NCI-H526 (cell line): Measurements from ENCODE around the gene CFAP70.

ENCODE experiments used
- DNase-seq, 2 experiments: peaks; one replicate each; lab custom pipeline; 2025; lab: John Stamatoyannopoulos, UW

The CFAP70 gene

DNA sequence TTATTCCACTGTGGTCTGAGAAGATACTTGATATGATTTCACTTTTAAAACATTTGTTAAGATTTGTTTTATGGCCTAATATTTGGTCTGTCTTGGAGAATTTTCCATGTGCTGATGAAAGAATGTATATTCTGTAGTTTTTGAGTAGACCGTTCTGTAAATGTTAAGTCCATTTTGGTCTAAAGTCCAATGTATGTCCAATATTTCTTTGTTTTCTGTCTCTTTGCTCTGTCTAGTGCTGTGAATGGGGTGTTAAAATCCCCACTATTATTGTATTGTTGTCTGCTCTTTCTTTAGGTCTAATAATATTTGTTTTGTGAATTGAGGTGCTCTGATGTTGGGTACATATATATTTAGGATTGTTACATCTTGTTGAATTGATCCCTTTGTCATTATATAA, 142.9 kb downstream of the CFAP70 start:
- DNase-seq = no peak

DNA sequence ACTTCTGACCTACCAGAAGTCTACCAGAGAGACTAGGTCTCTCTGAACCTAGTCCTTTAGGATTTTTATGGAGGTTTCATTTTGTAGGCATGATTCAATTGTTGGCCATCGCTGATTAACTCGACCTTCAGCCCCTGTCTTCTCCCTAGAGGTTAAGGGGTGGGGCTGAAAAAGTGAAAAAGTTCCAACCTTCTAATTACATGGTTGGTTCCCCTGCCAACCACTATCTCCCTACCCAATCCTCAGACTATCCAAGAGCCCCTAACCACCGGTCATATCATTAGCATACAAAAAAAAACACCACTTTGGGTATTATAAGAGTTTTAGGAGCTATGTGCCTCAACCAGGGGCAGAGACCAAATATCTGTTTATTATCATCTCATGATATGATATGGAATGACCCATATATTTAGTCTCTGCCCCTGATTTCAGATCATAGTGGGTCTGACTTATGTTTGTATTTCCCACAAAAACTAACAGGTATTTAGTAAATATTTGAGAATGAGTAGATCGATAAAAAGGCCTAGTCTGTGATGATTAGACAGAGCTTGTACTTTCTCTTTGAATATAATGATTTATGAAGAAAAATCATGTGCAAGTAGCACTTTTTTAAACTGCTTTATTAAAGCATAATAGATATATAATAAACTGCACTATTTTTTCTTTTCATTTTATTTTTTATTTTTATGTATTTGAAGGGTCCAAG, 147.4 kb downstream of the CFAP70 start:
- DNase-seq = no peak

DNA sequence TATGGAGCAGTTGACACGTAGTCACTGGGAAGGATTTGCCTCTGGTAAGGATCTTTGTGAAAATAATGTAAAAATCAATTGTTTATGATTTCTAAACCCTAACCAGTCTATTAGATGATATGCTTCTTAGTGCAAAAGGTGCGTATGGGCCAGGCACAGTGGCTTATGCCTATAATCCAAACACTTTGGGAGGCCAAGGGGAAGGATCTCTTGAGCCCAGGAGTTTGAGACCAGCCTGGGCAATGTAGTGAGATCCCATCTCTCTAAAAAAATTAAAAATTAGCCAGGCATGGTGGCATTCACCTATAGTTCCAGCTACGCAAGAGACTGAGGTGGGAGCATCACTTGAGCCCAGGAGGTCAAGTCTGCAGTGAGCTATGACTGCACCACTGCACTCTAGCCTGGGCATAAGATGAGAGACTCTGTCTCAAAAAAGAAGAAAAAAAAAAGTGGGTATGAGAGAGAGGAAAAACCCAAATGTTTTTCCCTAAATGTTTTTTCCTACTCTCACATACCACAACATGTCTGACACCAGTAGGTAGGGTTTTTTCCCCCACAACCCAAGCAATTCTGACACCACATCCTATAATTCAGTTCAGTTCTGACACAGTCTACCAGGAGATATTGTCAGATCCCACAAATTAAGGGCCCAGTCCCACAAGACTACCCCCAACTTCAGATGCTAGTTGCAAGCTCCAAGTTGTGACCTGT, 148.1 kb downstream of the CFAP70 start:
- DNase-seq = no peak

DNA sequence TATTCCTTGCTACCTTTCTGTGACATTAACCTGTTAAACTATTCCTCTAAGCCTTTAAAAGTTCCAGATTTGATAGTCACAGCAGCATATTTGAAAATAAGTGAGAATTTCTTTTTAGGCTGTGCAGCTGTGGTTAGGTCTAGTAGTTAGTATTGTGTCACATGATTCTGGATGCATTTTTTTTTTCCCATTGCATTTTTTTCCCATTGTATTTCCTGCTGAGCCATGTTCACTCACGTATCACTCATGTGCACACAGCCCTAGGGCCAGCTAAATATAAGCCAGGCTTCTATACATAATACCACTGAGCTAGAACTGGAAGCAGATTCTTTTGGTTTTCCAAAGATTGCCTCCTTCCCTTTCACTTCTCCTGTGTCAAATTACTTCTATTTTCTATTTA, 149.0 kb downstream of the CFAP70 start:
- no peak for DNase-seq

DNA sequence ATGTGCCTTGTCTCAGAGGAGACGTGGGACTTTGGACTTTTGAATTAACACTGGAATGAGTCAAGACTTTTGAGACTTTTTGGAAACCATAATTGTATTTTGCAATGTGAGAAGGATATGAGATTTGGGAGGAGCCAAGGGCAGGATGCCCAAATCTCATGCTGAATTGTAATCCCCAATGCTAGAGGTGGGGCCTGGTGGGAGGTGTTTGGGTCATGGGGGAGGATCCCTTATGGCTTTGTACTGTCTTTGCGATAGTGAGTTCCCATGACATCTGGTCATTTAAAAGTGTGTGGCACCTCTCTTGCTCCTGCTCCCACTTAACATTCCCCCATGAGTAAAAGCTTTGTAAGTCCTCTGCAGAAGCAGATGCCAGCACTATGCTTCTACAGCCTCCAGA, 150.8 kb downstream of the CFAP70 start:
- no peak for DNase-seq

DNA sequence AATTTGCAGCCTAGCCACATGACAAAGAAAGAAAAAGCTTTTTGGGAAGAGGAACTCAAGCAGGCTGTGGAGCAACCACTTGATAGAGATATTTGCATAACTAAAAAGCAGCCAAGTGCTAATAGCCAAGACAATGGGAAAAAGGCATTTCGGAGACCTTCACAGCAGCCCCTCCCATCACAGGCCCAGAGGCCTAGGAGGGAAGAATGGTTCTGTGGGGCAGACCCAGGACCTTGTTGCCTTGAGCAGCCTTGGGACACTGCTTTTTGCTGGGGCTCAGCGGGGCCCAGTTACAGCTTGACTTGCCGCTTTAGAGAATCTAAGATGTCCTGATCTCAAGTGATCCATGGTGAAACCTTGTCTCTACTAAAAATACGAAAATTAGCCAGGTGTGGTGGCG, 152.3 kb downstream of the CFAP70 start:
- DNase-seq = no peak

DNA sequence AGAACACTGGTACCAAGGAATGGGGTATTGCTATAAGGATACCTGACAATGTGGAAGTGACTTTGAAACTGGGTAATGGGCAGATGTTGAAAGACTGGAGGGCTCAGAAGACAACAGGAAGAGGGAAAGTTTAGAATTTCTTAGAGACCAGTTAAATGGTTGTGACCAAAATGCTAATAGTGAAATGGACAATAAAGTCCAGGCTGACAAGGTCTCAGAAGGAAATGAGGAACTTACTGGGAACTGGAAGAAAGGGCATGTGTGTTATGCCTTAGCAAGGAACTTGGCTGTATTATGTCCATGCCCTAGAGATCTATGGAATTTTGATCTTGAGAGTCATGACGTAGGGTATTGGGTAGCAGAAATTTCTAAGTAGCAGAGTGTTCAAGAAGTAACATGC, 152.8 kb downstream of the CFAP70 start:
- no peak for DNase-seq

DNA sequence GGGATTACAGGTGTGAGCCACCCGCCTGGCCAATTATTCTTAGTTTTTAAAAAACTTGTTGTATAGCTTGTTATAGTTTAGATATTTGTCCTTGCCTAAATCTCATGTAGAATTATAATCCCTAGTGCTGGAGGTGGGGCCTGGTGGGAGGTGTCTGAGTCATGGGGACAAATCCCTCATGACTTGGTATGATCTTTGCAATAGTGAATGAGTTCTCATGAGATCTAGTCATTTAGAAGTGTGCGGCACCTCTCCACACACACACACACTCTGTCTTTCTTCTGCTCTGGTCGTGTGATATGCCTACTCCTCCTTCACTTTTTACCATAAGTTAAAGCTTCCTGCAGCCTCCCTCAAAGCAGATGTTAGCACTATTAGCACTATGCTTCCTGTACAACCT, 153.6 kb downstream of the CFAP70 start:
- DNase-seq = no peak
